ENCODE measurements around the gene FGF3.

Gene FGF3

DNA sequence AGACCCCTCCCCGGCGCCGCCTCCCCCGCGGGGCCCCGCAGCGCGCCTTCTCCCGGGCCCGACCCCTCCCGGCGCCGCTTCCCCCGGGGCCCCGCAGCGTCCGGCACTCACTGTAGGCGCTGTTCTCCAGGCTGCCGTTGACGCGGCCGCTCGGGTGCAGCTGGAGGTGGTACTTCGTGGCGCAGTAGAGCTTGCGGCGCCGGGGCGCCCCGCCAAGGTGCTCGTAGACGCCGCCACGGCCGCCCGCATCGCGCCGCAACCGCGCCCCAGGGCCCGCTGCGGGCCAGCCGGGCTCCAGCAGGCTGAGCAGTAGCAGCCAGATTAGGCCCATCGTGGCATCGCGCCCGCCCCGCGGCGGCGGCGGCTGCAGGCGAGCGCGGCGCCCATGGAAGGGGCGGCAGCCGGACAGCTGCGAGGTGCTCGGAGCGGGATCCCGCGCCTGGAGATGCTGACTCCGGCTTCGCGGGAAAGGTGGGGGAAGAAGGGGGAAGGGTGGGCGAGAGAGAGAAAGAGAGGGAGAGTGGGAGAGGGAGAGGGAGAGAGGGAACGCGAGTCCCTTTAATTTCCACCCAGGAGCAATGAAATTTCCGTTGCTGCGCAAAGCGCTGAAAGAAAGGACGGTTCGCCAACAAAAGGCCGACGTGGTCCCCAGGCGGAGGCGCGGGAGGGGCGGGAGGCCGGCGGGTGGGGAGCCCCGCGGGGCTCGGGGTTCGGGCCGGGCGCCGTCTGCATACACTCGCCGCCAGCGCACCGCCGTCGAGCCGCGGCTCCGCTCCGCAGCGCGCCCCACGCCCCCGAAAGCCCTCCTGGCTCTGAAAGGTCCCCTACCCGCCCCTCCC is at the start of gene FGF3:
TSS of gene FGF3 (minus strand) at position 814 of the 839 bp plus-strand sequence. CDS start at position 331, 483 bp downstream.
- DNase-seq, result no peak

DNA sequence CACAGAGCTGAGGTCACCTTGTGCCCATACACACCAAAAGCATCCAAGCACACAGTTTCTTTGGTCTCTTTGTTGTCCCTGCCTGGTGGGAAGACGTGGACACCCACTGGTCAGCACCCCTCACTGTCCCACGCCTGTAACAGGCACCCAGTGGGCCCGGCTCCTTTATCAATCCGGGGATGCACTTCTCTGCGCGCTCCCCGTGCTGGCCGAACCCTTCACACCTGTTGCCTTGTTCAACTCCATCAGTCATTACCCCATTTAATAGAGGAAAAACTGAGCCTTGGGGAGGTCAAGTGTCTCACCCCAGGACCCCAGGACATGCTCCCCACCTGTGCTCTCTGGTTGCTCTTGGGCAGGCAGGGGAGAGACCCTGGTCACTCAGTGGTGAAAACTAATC is 49.7 kb upstream of the FGF3 start:
- no peak for DNase-seq

DNA sequence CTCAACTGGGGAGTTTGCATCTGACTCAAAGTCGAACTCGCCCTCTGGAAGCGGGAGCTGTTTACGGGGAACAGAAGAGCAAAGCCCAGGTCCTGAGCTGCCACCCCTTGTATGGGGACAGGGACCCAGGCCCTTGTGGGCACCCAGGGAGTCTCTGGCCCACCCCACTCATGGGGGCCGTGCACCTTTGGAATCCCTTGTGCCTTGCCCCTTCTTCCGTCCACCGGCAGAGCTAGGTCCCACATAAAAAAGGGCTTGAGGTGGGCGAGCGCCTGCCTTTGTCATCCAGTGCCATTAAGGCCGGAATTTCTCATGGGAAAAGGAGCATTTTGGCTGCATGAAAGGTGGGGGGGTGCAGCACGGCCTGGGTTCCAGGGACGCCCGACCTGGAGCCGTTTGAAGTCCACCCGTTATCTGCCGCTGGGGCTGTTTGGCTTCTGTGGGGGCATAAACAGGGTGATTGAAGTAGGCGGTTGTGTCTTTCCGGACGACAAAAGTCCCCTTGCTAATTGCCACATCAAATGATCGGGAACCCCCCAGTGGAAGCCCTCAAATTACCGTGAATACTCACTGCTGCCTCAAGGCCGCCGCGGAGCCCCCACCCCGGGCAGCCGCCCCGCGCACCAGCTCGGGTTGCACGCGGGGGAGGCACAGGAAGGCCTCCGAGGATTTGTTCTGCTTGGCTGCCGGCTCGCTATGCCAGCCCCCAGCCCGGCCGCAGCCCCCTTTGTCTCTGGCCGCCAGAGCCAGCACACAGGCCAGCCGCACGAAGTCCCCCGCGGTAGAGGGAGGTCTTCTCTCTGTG is 49.0 kb upstream of the FGF3 start:
- DNase-seq, result no peak

DNA sequence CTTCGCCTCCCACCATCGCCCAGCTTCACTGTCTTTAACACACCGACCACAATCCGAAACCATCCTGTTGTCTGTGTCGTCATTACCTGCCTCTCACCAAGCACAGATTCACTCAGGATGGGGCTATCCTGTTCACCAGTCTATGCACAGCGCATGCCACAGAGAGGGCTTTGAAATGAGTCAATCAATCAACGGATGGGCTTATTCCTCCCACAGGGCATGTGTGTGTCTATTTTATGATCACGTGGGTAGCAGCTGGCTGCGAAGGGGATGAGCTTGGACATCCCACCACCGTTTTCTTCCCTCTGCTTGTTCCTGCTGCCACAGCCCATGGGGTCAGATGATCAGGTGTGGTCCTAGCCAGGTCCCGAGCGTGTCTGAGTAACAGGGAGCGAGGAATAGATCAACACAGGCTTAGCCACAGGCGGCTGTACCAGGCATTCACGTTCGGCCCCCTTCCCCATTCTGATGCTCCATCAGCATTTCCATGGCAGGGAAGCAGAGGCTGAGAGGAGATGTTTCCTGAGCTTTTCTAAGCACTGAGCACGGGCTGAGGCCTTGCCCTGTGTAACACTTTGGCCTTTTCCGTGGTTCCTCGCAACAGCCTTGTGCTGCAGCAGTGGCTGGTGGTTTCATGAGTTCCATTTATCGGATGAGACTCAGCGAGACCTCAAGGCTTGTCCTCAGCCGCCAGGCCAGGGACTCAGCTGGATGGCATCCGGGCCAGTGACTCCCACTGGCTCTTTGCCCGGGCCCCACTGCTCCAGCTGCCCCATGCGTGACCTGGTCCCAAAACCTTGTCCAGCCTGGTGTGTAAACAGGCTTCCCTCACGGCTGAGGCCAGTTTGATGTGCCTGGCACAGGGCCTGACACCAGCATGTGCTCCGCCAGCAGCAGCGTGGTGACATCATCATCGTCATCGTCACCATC is 48.1 kb upstream of the FGF3 start:
- no peak for DNase-seq

DNA sequence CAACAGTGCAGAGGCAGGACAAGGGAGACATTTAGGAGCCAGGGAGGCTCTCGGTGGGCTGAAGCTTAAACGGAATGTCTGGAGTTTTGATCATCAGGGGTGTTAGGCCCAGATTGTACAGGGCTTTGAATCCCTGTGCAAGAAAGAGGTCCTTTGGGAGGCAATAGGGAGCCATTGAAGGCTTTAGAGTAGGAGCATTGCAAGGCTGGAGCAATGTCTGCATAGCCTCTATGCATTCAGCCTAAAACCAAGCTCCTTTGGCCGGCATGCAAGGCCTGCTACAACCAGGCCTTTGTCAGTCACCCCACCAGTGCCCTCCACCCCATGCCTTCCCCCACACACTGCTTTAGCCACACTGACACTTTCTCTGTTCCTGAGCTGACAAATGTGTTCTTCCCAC is 47.4 kb upstream of the FGF3 start:
- DNase-seq, result no peak

DNA sequence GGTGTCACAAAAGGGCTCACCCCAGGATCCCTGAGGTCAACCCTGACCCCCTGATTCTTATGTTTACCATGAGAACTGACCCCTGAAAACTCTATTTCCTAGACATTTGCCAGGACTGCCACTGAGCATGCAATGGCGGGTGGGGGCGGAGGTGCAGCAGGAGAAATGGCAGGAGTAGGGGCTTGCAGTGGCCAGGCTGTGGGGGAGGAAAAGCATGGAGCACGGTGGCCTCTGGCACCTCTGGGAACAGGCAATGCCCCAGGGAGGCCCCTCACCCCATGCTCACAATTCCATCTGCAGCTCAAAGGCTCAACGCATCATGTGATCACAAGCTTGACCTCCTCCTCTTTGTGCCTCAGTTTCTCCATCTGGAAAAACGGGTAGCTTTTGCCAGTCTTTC is 46.5 kb upstream of the FGF3 start:
- DNase-seq, result no peak

DNA sequence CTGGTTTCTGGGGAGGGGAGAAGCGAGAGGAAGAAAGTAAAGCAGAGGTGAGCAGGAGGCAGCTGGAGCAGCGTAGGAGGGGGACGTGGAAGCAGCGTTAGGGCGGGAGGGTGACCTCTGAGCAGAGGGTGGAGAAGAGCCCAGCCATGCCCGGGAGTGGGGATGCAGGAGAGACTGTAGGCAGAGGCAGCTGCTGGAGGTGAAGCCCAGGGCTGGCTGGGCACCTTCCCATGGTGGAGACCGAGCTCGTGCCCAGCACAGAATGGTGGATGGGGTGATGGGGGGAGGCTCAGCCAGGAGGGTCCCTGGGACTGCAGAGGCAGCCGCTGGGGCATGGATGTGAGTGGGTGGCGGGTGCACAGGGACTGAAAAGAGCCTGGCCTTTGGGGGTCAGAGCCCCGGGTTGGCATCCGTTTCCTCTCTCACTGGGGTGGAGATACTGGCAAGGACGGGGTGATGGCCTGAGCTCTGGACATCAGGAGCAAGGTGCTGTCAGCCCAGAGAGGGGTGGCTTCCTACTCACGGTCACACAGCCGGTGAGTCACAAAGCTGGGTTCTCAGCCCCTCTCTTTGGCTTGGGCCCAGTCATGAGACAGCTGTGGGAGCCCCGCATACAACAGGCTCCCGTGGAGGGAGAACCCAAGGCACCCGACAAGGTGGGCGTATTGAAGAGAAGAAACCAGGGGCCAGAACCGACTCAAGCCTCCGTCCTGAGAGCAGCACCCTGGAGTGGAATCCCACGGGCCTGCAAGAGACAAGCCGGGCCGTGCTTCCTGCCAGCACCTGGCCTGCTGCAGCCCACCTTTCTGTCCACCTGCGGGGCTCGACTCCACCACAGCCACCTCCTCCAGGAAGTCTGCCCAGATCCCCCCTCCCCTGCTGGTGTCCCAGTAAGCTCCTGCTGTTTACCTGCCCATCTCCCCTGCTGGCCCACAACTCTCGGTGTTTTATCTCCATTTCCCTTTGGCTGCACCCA is 45.8 kb upstream of the FGF3 start:
- no peak for DNase-seq

DNA sequence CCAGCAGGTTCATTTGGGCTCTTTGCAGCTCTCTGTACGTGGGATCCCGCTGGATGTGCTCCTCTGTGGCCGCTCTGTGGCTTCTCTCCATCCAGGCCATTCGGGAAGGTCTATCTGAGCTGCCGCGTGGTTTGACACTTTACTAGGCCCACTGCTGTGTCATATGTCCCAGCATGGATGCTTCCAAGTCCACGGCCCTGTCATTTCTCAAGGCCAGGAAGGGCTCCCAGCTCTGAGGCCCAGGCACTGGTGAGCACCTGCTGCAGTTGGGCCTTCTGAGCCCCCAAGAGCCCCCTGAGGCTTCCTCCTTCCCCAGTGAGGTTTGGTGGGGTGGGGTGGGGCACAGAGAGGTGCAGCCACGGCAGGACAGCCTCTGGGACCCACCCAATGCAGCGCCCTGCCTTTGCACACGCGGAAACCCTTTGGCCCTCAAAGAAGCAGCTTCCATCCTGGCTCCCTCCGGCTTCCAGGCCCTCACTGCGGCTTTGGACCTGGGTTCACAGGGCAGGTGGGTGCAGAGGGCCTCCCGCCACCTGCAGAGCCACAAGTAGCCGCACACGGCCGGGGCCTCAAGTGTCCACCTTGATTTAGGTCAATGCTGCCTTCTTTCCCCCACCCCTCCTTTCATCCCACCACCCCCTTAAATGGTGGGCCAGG is 44.5 kb upstream of the FGF3 start:
- DNase-seq, result no peak

DNA sequence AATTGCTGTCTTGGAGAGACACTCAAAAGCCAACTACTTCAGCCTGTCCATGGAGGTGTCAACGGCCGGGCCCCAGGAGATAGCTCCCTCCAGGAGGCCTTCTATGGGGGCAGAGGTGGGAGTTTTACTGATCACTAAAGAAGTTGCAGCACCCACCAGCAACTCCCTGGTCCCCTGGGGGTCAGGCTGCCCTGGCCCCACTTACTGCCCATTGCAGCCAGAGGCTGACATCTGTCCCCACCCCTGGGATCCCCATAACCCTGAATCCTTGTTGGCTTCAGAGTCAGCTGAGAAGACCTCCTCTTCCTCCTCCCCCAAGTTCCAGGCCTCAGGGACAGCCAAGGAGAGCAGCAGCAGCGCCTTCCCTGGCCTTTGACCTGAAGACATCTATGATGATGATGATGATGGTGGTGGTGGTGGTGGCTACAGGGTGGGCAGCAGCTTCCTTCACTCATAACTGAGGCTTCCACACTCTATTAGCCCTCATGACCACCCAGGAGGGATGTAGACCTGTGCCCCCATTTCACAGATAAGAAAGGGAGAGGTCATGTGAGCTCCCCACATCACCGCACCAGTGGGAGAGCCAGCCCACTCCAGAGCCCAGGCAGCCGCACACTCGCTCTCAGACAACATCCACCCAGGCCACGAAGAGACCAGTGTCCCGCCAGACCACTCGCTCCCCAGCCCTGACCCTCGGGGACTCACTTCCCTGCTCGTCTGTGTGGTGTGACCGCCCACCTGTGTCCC is 43.8 kb upstream of the FGF3 start:
- DNase-seq, result no peak

DNA sequence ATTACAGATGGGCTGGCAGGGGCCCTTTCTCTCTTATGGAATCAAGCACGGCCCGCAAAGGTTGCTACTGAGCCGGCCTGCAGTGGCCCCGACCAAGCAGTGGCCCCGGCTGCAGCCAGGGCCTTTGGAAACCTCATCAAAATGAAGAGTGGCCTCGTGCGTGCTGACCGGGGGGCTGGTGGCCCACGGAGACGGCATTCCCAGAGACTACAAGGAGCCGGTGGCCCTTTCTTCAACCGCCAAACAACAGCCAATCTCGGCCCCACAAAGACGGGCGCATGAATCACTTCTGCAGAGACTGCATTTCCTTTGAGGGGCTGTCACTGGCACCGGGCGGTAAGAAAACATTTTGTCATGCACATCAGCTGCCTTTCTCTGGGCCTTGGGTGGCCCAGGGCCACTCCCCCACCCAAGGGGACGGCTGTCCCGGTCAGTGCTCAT is 43.1 kb upstream of the FGF3 start:
- no peak for DNase-seq

DNA sequence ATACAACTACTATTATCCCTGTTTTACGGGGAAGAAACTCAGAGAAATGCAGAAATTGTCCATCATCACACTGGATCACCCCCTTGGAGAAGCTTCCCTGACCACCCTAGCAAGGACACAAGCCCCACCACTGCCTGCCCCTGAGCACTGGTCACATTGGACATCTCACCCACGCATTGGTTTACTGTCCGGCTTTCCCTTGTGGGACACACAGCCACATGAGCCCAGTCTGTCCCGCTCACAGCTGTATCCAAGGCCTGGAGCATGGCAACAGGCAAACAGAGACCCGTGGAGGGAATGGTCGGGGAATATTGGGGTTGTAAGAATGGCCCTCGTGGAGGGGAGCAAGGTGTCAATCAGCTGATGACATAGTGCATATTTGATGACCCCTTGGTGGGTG is 42.7 kb upstream of the FGF3 start:
- DNase-seq, result no peak

DNA sequence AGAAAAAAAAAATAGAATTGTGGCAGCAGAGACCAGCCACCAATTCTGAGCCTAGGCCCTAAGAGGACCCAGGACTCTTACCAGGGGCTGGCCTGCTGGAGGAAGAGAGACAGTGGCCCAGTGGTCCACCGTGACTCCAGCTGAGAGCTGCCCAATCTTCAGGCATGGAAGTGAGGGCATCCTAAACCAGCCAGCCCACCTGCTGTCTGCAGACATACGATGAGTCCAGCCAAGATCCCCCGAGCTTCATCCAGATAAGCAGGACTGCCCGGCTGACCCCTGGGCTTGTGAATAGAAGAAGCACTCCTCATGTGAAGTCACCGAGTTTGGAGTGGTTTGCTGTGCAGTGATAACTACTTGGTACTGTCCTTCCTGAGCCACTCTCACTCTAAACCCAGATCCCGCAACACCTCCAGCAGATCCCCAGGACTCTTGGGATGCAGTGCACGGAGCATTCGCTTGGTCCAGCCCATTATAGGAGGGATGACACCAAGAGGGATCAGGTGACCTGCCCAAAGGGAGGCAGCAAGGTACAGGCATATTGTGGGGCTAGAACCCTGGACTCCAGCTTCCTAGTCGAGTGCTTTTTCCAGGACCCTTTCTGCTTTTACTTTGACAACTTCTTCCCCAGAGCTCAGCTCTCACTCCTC is 41.7 kb upstream of the FGF3 start:
- no peak for DNase-seq

DNA sequence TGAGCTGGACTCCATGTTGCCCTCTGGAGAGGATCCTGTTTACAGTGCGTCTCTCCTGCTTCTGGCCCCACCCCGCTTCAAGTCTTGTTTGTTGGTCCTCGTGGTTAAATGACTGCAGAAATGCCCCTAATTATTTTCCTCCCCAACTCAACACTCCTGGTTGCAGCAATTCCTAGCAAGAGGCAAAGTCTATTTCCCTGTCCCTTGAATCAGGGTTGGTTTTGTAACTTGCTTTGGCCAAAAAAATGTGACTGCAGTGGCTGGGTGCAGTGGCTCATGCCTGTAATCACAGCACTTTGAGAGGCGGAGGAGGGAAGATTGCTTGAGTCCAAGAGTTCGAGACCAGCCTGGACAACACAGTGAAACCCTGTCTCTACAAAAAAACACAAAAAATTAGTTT is 41.0 kb upstream of the FGF3 start:
- no peak for DNase-seq

DNA sequence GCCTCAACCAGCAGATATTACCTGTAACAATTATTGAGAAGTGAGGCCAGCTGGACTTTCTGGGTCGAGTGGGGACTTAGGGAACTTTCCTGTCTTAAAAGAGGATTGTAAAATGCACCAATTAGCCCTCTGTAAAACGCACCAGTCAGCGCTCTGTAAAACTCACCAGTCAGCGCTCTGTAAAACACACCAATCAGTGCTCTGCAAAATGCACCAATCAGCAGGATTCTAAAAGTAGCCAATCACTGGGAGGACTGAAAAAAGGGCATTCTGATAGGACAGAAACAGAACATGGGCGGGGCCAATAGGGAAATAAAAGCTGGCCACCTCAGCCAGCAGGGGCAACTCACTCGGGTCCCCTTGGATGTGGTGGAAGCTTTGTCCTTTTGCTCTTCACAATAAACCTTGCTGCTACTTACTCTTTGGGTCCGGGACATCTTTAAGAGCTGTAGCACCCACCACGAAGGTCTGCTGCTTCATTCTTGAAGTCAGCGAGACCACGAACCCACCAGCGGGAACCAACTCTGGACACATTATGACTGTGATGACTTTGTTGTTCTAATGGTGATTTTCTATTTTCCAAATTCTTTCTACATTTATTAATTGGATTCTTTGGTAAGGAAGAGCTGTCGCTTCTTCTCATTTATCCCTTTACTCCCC is 40.2 kb upstream of the FGF3 start:
- DNase-seq, result no peak

DNA sequence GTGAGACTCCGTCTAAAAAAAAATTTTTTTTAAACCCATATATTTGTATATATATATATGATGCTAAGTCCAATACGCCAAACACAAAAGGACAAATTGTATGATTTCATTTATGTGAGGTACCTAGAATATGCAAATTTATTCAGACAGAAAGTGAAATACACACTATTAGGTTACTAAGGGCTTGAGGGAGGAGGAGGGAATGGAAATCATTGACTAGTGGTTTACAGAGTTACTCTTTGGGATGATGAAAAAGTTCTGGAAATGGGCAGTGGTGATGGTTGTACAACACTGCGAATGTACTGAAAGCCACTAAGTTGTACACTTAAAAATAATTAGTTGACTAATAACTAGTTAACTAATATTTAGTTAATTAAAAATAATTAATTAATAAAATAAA is 36.2 kb upstream of the FGF3 start:
- DNase-seq, result no peak

DNA sequence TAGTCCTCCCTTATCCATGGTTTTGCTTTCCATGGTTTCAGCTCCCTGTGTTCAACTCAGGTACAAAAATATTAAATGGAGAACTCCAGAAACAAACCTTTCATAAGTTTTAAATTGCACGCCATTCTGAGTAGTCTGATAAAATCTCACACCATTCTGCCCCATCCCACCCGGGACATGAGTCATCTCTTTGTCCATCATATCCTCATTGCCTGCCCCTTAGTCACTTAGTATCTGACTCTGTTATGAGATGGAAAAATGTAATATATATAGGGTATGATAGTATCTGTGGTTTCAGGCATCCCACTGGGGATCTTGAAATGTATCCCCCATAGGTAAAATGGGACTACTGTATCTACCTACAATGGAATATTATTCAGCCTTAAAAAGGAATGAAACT is 35.5 kb upstream of the FGF3 start:
- DNase-seq, result no peak

DNA sequence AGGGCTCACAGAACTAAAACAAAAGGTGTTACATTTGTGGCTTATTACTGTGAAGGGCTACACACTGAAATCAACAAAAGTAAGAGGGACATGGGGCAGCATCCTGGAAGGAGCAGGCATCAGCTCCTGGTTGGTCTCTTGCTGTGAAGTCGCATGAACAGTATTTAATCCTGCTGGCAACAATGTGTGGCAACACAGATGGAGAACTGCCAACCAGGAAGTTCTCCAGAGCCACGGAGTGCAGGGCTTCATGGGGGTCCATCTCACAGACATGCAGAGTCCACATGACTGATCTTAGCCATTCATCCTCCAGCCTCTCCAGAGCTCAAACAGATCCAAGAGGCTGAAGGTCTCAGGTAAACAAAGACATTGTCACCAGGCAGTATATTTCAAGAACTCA is 32.8 kb upstream of the FGF3 start:
- no peak for DNase-seq

DNA sequence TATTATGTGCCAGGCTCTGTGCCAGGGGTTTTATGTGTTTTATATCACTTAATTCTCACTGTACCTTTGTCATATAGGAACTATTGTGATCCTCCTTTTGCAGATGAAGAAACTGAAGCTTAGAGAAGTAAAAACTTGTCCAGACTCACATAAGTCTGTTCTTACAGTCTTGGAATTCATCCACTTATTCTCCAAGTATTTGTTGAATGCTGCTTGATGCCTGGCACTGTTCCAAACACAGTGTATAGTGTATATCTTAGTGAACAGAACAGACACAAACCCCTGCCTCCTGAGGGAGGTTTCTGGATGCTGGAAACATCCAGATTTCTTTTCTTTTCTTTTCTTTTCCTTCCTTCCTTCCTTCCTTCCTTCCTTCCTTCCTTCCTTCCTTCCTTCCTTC is 29.0 kb upstream of the FGF3 start:
- no peak for DNase-seq

DNA sequence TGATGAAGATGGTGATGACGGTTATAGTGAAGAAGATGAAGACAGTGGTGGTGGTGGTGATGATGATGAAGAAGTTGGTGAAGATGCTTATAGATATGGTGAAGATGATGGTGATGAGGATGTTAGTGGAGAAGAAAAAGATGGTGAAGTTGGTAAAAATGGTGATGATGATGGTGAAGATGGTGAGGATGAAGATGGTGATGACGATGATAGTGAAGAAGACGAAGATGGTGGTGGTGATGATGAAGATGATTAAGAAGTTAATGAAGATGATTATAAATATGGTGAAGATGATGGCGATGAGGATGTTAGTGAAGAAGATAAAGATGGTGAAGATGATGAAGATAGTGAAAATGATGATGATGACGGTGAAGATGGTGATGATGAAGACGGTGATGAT is 25.2 kb upstream of the FGF3 start:
- DNase-seq, result no peak

DNA sequence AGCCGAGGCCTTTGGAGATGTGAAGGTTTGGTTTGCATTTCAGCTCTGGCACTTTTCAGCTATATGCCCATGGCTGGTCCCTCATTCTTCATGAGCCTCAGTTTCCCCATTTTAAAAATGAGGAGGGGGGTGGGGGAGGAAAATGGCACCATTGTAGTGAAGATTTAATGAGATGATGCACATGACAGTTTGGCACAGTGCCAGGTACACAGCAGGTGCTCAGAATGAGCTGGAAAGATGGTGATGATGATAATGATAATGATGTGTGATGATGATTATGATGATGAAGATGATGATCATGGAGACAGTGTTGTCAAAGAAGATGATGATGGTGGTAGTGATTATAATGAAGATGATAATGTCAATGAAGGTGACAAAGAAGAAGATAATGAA is 24.3 kb upstream of the FGF3 start:
- DNase-seq, result no peak

All from stimulated activated CD4-positive, alpha-beta T cell treated with anti-CD3 and anti-CD28 coated beads, Interleukin-12 subunit alpha, Interleukin-12 subunit beta, amount 100 ng/mL, for 4 hours (primary cell).